ENCODE results near the gene CEACAM5.

- TF ChIP-seq POLR2AphosphoS5 (IDR thresholded peaks at IDR 0.05) (no peak), POLR2A (IDR thresholded peaks at IDR 0.05) (no peak), CTCF (IDR thresholded peaks at IDR 0.05) (no peak), EP300 (IDR thresholded peaks at IDR 0.05; ENCODE audit: low read depth) (no peak)
These were observed 68.3 kb downstream of the CEACAM5 start for GRCh38 chr19:41776700-41777099.

Data from transverse colon (tissue), 4 donors.